ENCODE measurements around the gene NLRP3.
"Not testable (repeated sequence)": the region's sequence is repeated elsewhere in the genome, so short reads cannot be mapped to it uniquely, and the experiment has no call there.

Gene NLRP3

GRCh38 chr1:247392088-247392487, 23.9 kb upstream of the NLRP3 start:
- no peak for DNase-seq

- not testable (repeated sequence) for DNase-seq
These were observed 20.9 kb upstream of the NLRP3 start for GRCh38 chr1:247395075-247395474.

- DNase-seq, result no peak
These were observed 15.3 kb upstream of the NLRP3 start for GRCh38 chr1:247400685-247401084.

GRCh38 chr1:247401310-247402119, 14.5 kb upstream of the NLRP3 start:
- DNase-seq, result no peak

DNA sequence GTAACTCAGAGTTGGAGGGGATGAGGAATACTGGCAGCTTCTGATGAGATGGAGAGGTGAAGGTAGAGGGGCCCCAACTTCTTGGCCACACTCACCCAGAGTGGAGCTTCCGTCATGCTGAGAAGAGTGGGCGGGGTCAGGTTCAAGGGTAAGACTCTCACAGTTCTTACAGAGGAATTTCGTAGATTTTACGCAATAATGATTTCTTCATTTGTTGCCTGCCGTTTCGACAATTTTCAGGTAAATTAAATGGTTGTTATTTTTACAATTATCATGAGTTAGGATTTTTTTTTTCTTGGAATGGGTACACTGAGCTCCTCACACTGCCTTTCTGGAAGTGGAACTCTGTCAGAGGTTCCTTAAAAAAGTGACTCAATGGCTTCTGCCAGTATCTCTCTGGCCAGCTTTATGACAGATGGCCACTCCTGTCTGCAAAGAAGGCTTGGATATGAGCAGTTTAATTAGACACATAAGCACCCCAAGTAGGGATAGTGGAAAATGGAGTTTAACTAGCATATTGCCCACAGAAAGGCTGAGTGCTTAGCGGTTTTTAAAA, 13.8 kb upstream of the NLRP3 start:
- no peak for DNase-seq

- DNase-seq, result no peak
These were observed 9.8 kb upstream of the NLRP3 start for GRCh38 chr1:247406014-247406656.

DNA sequence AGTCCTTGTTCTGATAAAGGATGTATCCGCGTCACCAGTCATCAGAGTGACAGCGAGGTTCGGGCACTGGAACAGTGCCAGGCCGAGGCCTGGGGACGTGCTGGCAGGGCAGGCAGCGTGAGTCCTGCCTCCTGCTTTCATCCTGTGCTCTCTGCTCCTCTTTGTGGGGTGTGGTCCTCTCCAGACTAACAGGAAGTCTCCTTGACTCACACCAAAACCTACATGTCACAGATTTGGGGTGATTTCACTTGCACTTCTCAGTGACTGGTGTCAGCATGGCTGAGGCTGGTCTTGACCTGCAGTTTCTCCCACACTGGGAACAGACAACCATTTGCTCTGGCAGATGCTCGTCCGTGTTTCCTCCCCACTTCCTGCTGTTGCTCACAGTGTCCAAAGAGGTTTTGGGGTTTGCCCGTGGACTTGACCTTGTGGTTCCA, 8.8 kb upstream of the NLRP3 start:
- no peak for DNase-seq

DNA sequence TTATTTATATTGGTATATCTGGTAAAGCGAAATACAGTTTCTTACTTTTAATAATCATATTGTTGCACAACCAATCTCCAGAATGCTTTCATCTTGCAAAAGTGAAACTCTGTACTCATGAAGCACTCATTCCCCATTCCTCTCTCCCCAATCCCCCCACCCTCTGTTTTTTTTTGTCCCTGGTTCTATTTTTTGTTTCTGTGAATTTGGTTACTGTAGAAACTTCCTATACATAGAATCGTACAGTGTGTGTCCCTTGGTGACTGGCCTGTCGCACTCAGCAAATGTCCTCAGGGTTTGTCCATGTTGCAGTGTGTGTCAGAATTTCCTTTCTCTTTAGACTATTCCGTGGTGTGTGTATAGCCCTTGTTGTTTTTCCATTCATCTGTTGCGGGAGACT, 7.9 kb upstream of the NLRP3 start:
- no peak for DNase-seq

DNA sequence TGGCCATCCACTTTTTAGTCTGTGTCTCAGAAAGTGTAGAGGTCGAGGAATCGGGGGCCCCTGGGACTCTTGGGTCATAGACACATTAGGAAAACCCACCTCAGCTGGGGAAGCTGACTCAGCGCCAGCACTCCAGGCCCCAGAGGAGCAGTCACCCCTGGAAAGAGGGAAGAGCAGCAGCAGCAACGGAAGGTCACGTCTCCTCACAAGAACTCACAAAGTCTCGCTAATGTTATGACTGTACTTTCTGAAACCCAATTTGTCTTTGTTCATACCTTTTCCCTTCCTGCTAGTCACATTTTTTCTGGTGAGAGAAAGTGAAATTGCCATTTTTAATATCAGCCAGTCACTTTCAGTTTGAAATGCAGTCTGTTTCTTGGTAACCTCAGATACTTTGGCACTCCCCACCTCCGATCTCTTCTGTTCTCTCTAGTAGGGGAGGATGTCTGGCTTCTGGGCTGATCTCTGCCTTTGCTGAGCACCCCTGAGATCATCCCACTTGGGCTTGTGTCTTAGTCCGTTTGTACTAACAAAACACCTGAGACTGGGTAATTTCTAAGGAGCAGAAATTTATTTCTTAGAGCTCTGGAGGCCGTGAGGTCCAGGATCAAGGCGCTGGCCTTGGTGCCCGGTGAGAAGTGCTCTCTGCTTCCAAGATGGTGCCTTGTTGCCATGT, 6.0 kb upstream of the NLRP3 start:
- no peak for DNase-seq

DNA sequence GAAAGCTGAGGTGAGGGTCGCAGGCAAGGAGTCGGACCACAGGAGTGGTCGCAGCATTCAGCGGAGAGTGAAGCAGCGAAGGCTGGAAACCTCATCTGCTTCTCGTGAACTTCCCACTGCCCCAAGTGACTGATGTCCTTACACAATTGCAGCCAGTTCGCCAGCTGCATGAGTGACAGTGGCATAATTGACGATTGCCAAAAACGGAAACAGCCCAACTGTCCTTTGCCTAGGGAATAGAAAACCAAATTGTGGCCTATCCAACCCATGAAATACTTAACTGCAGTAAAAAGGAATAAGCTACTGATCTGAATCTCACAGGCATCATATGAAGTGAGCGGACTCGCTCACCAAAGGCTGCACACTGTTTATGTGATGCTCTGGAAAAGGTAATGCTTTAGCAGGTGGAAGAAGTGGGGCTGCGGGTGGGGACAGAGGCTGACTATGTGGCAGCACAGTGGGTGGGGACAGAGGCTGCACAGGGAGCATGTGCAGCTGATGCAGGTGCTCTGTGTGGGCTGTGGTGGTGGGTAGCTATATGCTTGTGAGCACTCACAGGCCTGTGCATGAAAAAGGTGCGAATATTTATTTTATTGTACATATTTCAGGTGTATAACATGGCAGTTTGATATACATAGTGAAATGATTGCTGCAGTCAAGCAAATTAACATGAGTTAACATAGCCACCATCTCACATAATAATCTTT, 4.2 kb upstream of the NLRP3 start:
- no peak for DNase-seq

GRCh38 chr1:247417831-247418230, 1.9 kb downstream of the NLRP3 start:
- DNase-seq, result no peak

DNA sequence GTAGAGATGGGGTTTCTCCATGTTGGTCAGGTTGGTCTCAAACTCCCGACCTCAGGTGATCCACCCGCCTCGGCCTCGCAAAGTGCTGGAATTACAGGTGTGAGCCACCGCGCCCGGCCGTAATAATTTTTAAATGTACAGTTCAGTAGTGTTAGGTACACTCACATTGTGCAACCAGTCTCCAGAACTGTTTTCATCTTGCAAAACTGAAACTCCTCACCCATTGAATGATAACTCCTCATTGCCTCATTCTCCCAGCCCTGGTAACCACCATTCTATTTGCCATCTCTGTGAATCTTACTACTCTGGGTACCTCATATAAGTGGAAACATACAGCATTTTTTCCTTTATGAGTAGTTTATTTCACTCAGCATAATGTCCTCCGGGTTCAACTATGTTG, 3.4 kb downstream of the NLRP3 start:
- no peak for DNase-seq

- DNase-seq, result no peak
These were observed 5.1 kb downstream of the NLRP3 start for GRCh38 chr1:247421074-247421473.

DNA sequence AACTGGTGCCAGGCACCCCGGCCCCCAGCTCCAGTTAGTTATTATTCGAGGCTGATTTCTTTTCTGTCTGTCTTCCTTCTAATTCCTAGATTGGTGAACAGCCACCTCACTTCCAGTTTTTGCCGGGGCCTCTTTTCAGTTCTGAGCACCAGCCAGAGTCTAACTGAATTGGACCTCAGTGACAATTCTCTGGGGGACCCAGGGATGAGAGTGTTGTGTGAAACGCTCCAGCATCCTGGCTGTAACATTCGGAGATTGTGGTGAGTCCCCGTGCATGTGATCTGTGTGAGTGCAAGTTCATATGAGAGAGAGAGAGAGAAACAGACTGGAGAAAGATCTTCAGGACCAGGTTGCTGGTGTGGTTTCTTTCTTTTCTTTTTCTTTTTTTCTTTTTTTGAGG, 13.5 kb downstream of the NLRP3 start:
- no peak for DNase-seq

GRCh38 chr1:247430434-247430833, 14.5 kb downstream of the NLRP3 start:
- DNase-seq, result no peak

- no peak for DNase-seq
These were observed 15.7 kb downstream of the NLRP3 start for GRCh38 chr1:247431643-247432042.

- no peak for DNase-seq
These were observed 18.0 kb downstream of the NLRP3 start for GRCh38 chr1:247434005-247434404.

DNA sequence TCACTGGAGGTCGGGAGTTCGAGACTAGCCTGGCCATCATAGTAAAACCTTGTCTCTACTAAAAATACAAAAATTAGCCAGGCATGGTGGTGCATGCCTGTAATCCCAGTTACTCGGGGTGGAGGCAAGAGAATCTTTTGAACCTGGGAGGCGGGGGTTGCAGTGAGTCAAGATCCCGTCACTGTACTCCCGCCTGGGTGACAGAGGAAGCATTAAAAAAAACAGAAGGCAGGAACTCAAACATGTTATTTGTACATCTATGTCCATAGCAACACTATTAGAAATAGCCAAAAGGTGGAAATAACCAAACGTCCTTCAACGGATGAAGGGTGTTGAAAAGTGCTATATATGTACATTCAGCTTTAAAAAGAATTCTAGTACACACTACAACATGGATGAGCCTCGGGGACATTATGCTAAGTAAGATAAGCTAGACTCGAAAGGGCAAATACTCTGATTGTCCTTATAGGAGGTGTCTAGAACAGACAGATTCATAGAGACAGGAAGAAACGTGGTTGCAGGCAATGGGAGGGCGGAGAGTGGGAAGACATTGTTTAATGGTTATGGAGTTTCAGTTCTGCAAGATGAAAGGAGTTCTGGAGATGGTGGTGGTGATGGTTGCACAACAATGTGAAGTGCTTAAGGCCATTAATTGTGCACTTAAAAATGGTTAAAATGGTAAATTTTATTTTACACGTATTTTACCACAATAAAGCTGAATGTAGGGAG, 19.2 kb downstream of the NLRP3 start:
- DNase-seq, result no peak

DNA sequence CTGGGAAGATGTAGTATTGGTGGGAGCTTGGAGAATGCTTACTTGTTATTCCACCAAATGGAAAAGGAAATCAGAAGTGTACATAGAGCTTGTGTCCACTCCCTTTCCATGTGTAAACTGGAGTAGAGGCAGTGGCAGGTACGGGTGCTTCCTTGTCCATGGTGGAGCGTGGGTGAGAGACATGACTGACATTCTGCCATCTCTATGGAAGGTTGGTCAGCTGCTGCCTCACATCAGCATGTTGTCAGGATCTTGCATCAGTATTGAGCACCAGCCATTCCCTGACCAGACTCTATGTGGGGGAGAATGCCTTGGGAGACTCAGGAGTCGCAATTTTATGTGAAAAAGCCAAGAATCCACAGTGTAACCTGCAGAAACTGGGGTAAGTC, 19.8 kb downstream of the NLRP3 start:
- no peak for DNase-seq

GRCh38 chr1:247437551-247438505, 21.9 kb downstream of the NLRP3 start:
- DNase-seq, result no peak

DNA sequence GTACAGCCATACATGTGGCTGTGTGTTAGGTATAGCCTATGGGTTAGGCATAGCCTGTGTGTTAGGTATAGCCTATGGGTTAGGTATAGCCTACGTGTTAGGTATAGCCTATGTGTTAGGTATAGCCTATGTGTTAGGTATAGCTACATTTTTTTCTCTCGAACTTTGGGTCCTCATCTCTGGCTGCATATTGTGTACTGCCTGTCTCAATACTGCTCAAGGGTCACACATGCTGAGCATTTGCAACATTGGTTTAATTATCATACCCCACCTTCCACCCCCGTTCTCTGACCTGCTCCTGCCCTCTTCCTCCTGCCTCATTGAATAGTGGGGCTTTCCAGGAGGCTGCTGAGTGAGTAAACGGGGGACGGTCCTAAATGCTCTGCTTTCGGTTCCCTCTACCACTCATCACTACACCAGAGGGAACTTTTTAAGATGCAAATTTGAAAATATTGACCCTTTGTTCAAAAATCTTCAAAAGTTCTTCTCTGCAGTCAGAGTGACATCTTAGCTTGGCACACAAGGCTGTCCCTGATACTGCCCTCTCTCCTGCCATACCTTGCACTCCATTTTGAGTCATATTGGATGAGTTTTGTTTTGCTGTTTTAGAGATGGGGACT, 24.1 kb downstream of the NLRP3 start:
- no peak for DNase-seq

Data from DMS 273 treated with DMSO at 0.1 percent for 48 hours (cell line).